Body of pancreas (tissue), 4 donors: Measurements from ENCODE around the gene SLC35F4. TPM values are rescaled to one million over a fixed set of nuclear protein-coding genes. Genes with fewer than 3 reads are reported as not detected.

Experiments
- ATAC-seq: fragments of 150-250 bp; one replicate; pipeline ENCODE4 v1.9.1; 2016
- DNase-seq, 4 donors: peaks; one replicate each; pipeline ENCODE4 v3.0.0-alpha.2; 2019
- H3K27ac ChIP-seq, 4 donors: fragments of 200-600 bp; sonication (generic); 1 replicate in 3 of 4; 2 replicates in 1 of 4; pipeline versions ENCODE4 v1.5.1 to v1.6.1; 2016 to 2019; ENCODE audit warnings: mild to moderate bottlenecking in 1 of 4, mixed read lengths in 1 of 4, moderate library complexity in 1 of 4
- H3K27me3 ChIP-seq, 2 donors: fragments of 200-600 bp; sonication (generic); one replicate each; pipeline ENCODE4 v1.6.0; 2016; ENCODE audit warnings: mild to moderate bottlenecking in 1 of 2
- H3K36me3 ChIP-seq, 2 donors: fragments of 200-600 bp; sonication (generic); replicated peaks in 1 of 2; 2 replicates each; pipeline ENCODE4 v1.5.1; 2016; ENCODE audit warnings: low read depth in 2 of 2; ENCODE audit not compliant: insufficient read depth in 1 of 2
- H3K4me1 ChIP-seq: fragments of 200-600 bp; sonication (generic); one replicate; pipeline ENCODE4 v1.6.0; 2016
- H3K4me3 ChIP-seq, 2 donors: fragments of 200-600 bp; sonication (generic); 1 replicate in 1 of 2; 2 replicates in 1 of 2; pipeline ENCODE4 v1.5.1; 2016 to 2019
- H3K9me3 ChIP-seq, 3 donors: fragments of 200-600 bp; sonication (generic); 1 replicate in 2 of 3; 2 replicates in 1 of 3; pipeline ENCODE4 v1.5.1; 2016
- POLR2A ChIP-seq, 3 donors: fragments of 450-650 bp; IDR thresholded peaks; one replicate each; pipeline ENCODE4 v1.6.1; 2016; ENCODE audit warnings: antibody characterized with exemption in 3 of 3, mild to moderate bottlenecking in 2 of 3
- WGBS, 2 donors: methylation state at CpG; one replicate each; pipeline ENCODE4 v1.1.5; 2017; 5-methylcytosine and 5-hydroxymethylcytosine counted together
- intact Hi-C: fragments of 100-400 bp; cut with DNase I; formaldehyde crosslinking; loops from one replicate; pipeline ENCODE4 v1.15.1; 2023
- total RNA-seq, 2 donors: library from RNA; depleted of rRNA; stranded (reverse); fragments of >200 nt; gene quantifications; one replicate each; pipeline ENCODE4 v1.1.0, GENCODE V29; 2016
- TF ChIP-seq, protein P1 (sequence below), 7 experiments: fragments of 450-650 bp in 4 of 7; fragments of 200-600 bp in 3 of 7; sonication (generic) in 3 of 7; IDR thresholded peaks; one replicate each; pipeline ENCODE4 v1.5.1; 2016 to 2019; ENCODE audit warnings: antibody characterized with exemption in 7 of 7

The SLC35F4 gene
- total RNA-seq, 2 donors from 2014 or later: not detected

DNA sequence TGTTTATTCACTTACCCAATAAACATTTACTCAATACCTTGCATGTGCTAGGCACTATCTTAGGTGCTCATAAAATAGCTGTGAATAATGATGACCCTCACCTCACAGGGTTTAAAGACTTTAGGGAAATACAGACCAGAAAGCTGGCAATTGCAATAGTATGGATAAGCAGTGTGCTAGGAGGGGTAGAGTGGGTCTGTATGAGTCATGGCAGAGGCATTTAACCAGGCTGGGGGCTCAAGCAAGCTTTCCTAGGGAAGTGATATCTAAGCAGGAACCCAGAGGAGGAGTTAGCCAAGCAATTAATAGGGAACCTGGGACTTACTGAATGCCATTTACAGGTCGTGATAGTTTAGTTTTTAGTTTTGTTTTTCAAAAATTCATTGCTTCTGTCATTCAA is 248.4 kb downstream of the SLC35F4 start:
- no peak for TF ChIP-seq POLR2A (IDR thresholded peaks at IDR 0.05)
- TF ChIP-seq, protein P1, sequence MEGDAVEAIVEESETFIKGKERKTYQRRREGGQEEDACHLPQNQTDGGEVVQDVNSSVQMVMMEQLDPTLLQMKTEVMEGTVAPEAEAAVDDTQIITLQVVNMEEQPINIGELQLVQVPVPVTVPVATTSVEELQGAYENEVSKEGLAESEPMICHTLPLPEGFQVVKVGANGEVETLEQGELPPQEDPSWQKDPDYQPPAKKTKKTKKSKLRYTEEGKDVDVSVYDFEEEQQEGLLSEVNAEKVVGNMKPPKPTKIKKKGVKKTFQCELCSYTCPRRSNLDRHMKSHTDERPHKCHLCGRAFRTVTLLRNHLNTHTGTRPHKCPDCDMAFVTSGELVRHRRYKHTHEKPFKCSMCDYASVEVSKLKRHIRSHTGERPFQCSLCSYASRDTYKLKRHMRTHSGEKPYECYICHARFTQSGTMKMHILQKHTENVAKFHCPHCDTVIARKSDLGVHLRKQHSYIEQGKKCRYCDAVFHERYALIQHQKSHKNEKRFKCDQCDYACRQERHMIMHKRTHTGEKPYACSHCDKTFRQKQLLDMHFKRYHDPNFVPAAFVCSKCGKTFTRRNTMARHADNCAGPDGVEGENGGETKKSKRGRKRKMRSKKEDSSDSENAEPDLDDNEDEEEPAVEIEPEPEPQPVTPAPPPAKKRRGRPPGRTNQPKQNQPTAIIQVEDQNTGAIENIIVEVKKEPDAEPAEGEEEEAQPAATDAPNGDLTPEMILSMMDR (IDR thresholded peaks at IDR 0.05): no peak
- H3K36me3 ChIP-seq: no peaks in the 10 kb centered on the region
- H3K4me1 ChIP-seq: no peaks in the 10 kb centered on the region
- H3K9me3 ChIP-seq: no peaks in the 10 kb centered on the region
- ATAC-seq (no peak), DNase-seq (no peak)
- no peak overlapping the region for H3K27ac ChIP-seq
- 21 to 33% methylated on average over 1 of the region's 1 CpG for WGBS, 2 donors
- H3K27me3 ChIP-seq: no peaks in the 10 kb centered on the region
- H3K4me3 ChIP-seq: no peak overlapping the region
- intact Hi-C loops: no loop called here

DNA sequence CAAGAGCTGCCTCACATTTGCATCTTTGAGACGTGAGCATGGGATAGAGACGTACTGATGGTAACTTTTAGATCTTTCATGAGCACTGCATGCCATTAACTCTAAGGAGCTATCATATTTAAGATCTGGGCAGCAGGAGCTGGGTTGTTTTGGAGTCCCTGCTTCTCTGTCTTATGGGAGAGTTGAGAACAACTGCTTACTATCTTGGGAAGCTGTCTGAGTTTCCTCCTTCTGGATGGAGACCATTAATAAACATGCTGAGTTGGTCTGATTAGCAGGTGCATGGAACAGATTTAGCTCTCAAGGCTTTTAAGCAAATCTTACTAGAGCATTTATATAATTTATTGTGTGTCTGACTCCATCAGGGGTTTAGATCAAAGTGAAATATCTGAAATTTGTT is 252.9 kb downstream of the SLC35F4 start:
- H3K4me1 ChIP-seq: no peaks in the 10 kb centered on the region
- H3K4me3 ChIP-seq: no peak overlapping the region
- TF ChIP-seq, protein P1 (IDR thresholded peaks at IDR 0.05): no peak
- TF ChIP-seq POLR2A (IDR thresholded peaks at IDR 0.05): no peak
- H3K27ac ChIP-seq: no peak overlapping the region
- no peaks in the 10 kb centered on the region for H3K27me3 ChIP-seq
- DNase-seq (no peak), ATAC-seq (no peak)
- 56 to 78% methylated on average over 2 of the region's 2 CpGs for WGBS, 2 donors
- H3K9me3 ChIP-seq: no peaks in the 10 kb centered on the region
- intact Hi-C loops: no loop called here
- no peaks in the 10 kb centered on the region for H3K36me3 ChIP-seq

DNA sequence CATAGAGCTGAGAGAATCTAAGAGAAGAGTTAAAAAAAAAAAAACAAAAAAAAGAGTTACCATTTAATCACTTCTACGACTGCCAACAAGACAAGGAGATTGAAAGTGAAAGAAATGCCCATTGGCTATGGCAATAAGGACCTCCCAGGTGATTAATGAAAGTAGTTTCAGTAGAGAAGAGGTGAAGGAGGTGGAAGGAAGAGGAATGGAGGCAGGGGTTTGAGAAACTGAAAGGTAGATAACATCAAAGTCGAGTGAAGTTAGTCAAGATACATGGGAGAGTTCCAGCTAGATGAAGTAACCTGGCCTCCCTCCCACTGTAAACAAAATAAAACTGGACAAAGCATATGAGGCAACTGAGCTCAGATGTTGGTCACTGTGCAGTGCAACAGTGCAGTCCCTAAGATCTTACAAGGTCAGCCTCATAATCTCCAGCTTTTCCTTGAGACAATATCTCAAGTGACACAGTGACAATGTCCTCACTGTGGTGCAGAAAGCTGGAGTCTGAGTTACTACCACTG is 254.3 kb downstream of the SLC35F4 start:
- no peaks in the 10 kb centered on the region for H3K9me3 ChIP-seq
- DNase-seq (no peak), ATAC-seq (no peak)
- H3K4me1 ChIP-seq: no peaks in the 10 kb centered on the region
- 27 to 32% methylated on average over 2 of the region's 2 CpGs for WGBS, 2 donors
- no peak for TF ChIP-seq POLR2A (IDR thresholded peaks at IDR 0.05)
- TF ChIP-seq, protein P1 (IDR thresholded peaks at IDR 0.05): no peak
- intact Hi-C loops: no loop called here
- no peaks in the 10 kb centered on the region for H3K36me3 ChIP-seq
- H3K27ac ChIP-seq: no peak overlapping the region
- H3K27me3 ChIP-seq: no peaks in the 10 kb centered on the region
- H3K4me3 ChIP-seq: no peak overlapping the region

DNA sequence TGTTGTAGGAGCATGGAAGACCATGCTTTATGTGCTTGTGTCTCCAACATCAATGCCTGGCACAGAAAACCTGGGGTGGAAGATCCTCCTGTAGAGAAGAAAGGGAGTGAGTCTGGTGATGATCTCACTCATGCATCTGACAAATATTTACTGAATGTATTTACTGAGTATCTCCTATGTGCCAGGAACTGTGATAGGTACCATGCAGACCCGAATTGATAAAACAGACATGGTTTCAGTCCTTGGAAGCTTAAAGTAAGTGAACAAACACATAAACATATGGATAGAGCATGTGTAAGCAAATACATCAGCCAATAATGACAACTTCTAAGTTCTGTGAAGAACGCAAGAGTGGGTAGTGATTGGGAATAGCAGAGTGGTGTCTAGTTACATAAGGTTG is 255.3 kb downstream of the SLC35F4 start:
- intact Hi-C loops: no loop called here
- no peak for ATAC-seq

More for the DNA sequence above, 255.3 kb downstream of the SLC35F4 start:
- no peaks in the 10 kb centered on the region for H3K4me1 ChIP-seq
- no peaks in the 10 kb centered on the region for H3K27me3 ChIP-seq
- H3K9me3 ChIP-seq: no peaks in the 10 kb centered on the region
- TF ChIP-seq, protein P1 (IDR thresholded peaks at IDR 0.05): no peak
- TF ChIP-seq POLR2A (IDR thresholded peaks at IDR 0.05): no peak
- H3K4me3 ChIP-seq: no peak overlapping the region
- no peak for DNase-seq
- H3K27ac ChIP-seq: no peak overlapping the region
- no peaks in the 10 kb centered on the region for H3K36me3 ChIP-seq
- 39 to 48% methylated on average over 2 of the region's 2 CpGs for WGBS, 2 donors
